SU-DHL-6 (cell line): ENCODE results near the gene TRMT44.

ENCODE experiments used
- CTCF ChIP-seq: fragments of 200-600 bp; sonication (generic); IDR thresholded peaks from one replicate; pipeline ENCODE4 v1.5.1; 2017; ENCODE audit warnings: antibody characterized with exemption, mild to moderate bottlenecking, low read length, moderate library complexity; ENCODE audit not compliant: insufficient read depth, poor library complexity, severe bottlenecking
- EZH2phosphoT487 ChIP-seq: fragments of 200-600 bp; sonication (generic), shearing (Covaris generic); conservative IDR thresholded peaks from 2 replicates; pipeline ENCODE4 v1.6.1; 2018; ENCODE audit warnings: mild to moderate bottlenecking, antibody characterized with exemption, low read length, moderate library complexity, mixed read lengths

DNA sequence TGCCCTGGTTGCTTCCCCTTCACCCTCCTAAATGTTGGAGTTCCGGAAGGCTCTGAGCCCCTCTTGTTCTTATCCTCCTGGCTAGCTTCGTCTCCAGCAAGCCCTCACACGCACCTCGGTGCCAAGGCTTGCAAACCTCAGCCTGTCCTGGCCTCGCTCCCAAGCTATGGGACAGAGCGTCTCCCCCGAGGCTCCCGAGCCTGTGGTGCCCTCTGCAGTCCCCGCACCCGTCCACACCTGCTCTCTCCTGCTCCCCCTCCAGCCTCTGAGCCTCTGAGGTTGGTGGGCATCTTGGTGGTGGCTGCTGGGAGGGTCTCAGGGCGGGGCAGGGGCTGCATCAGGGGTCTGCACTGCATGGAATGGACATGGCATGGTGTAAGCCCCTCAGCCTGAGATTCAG, 63.2 kb downstream of the TRMT44 start:
- no peak for TF ChIP-seq CTCF
- no peak for TF ChIP-seq EZH2phosphoT487
